Hepatocyte (in vitro differentiated cells): ENCODE measurements around the gene LEKR1. TPM values are rescaled to one million over a fixed set of nuclear protein-coding genes. Genes with fewer than 3 reads are reported as not detected.

Experiments used
- DNase-seq: peaks from one replicate; pipeline ENCODE4 v3.0.0-alpha.2; 2016; ENCODE audit warnings: low spot score
- H2AFZ ChIP-seq: fragments of 200-600 bp; sonication (generic); 2 replicates; pipeline ENCODE4 v1.6.0; 2016; ENCODE audit warnings: antibody characterized with exemption, mild to moderate bottlenecking
- H3K27ac ChIP-seq: fragments of 200-600 bp; sonication (generic); 2 replicates; pipeline ENCODE4 v1.5.1; 2016; ENCODE audit warnings: mild to moderate bottlenecking
- H3K27me3 ChIP-seq: fragments of 200-600 bp; sonication (generic); 2 replicates; pipeline ENCODE4 v1.6.1; 2016
- H3K36me3 ChIP-seq: fragments of 200-600 bp; sonication (generic); replicated peaks from 2 replicates; pipeline ENCODE4 v1.5.1; 2016; ENCODE audit warnings: low read depth; ENCODE audit not compliant: insufficient read depth
- H3K4me1 ChIP-seq: fragments of 200-600 bp; sonication (generic); 2 replicates; pipeline ENCODE4 v1.5.1; 2016; ENCODE audit warnings: mild to moderate bottlenecking, moderate library complexity; ENCODE audit not compliant: insufficient read depth
- H3K4me2 ChIP-seq: fragments of 200-600 bp; sonication (generic); 2 replicates; pipeline ENCODE4 v1.6.0; 2016
- H3K4me3 ChIP-seq: fragments of 200-600 bp; sonication (generic); 2 replicates; pipeline ENCODE4 v1.5.1; 2016; ENCODE audit warnings: mild to moderate bottlenecking
- H3K79me2 ChIP-seq: fragments of 200-600 bp; sonication (generic); 2 replicates; pipeline ENCODE4 v1.6.0; 2017; ENCODE audit warnings: mild to moderate bottlenecking
- H3K9me2 ChIP-seq: fragments of 200-600 bp; sonication (generic); replicated peaks from 2 replicates; pipeline ENCODE4 v1.6.0; 2017; ENCODE audit warnings: mild to moderate bottlenecking; ENCODE audit not compliant: insufficient read depth
- H3K9me3 ChIP-seq: fragments of 200-600 bp; sonication (generic); 2 replicates; pipeline ENCODE4 v1.5.1; 2016; ENCODE audit warnings: low read depth, mild to moderate bottlenecking
- H4K20me1 ChIP-seq: fragments of 200-600 bp; sonication (generic); 2 replicates; pipeline ENCODE4 v1.6.0; 2016; ENCODE audit warnings: mild to moderate bottlenecking; ENCODE audit not compliant: insufficient read depth, poor library complexity, severe bottlenecking
- EZH2 ChIP-seq: fragments of 200-600 bp; sonication (generic); IDR thresholded peaks from 2 replicates; pipeline ENCODE4 v1.6.1; 2016; ENCODE audit warnings: antibody characterized with exemption, mild to moderate bottlenecking, borderline replicate concordance
- EZH2phosphoT487 ChIP-seq: fragments of 200-600 bp; sonication (generic); IDR thresholded peaks from one replicate; pipeline ENCODE4 v1.6.1; 2018; ENCODE audit warnings: antibody characterized with exemption, mild to moderate bottlenecking, low read depth, moderate library complexity; ENCODE audit not compliant: unreplicated experiment, severe bottlenecking
- WGBS: methylation state at CpG from one replicate; pipeline ENCODE4 v1.1.6; 2016; ENCODE audit warnings: low lambda C conversion rate; ENCODE audit errors: missing lambda C conversion rate; 5-methylcytosine and 5-hydroxymethylcytosine counted together
- polyA plus RNA-seq: library from polyadenylated mRNA; unstranded; fragments of >200 nt; fragmentation: Nextera tagmentation; extraction: Ambion mirVana; gene quantifications from 2 replicates; pipeline ENCODE4 v1.2.1, GENCODE V29; 2016
- total RNA-seq: library from RNA; depleted of rRNA; stranded (reverse); fragments of >200 nt; gene quantifications from 2 replicates; pipeline ENCODE4 v1.2.3, GENCODE V29; 2014
- TF ChIP-seq, protein P1 (sequence below): fragments of 200-600 bp; sonication (generic); IDR thresholded peaks from 2 replicates; pipeline ENCODE4 v1.5.1; 2016; ENCODE audit warnings: antibody characterized with exemption, mild to moderate bottlenecking; ENCODE audit not compliant: poor library complexity

Gene LEKR1
- total and polyA plus RNA-seq, 2 experiments from 2014 or later: 1.1 to 2.1 TPM

DNA sequence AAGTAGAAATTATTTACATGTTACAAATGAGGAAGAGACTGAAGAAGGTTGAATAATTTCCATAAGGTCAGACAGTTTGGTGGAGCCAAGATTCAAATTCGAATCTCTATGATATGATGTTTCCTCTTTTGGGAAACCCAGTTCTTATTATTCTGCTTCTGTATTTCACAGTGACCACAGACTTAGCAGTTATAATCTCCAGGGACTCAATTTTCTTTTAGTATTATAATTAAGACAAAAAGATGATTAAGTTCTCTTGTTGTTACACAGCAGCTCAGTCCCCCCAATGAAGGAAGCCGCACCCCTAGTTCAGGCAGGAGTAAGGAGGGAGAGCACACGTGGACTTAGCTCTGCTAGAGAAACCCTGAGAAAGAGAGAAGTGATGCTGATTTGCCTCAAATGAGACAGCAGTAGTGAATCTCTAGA, 203.2 kb downstream of the LEKR1 start:
- H3K27me3 ChIP-seq: no peaks in the 10 kb centered on the region
- H4K20me1 ChIP-seq: no peaks in the 10 kb centered on the region
- H3K4me1 ChIP-seq: no peaks in the 10 kb centered on the region
- no peak for TF ChIP-seq EZH2
- TF ChIP-seq, protein P1, sequence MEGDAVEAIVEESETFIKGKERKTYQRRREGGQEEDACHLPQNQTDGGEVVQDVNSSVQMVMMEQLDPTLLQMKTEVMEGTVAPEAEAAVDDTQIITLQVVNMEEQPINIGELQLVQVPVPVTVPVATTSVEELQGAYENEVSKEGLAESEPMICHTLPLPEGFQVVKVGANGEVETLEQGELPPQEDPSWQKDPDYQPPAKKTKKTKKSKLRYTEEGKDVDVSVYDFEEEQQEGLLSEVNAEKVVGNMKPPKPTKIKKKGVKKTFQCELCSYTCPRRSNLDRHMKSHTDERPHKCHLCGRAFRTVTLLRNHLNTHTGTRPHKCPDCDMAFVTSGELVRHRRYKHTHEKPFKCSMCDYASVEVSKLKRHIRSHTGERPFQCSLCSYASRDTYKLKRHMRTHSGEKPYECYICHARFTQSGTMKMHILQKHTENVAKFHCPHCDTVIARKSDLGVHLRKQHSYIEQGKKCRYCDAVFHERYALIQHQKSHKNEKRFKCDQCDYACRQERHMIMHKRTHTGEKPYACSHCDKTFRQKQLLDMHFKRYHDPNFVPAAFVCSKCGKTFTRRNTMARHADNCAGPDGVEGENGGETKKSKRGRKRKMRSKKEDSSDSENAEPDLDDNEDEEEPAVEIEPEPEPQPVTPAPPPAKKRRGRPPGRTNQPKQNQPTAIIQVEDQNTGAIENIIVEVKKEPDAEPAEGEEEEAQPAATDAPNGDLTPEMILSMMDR: no peak
- TF ChIP-seq EZH2phosphoT487: no peak
- H3K9me2 ChIP-seq: no peaks in the 10 kb centered on the region
- H3K36me3 ChIP-seq: no peaks in the 10 kb centered on the region
- no peak overlapping the region for H2AFZ ChIP-seq
- no peak overlapping the region for H3K27ac ChIP-seq
- H3K4me2 ChIP-seq: no peak overlapping the region
- no peak for DNase-seq
- H3K79me2 ChIP-seq: no peaks in the 10 kb centered on the region
- H3K4me3 ChIP-seq: no peak overlapping the region
- WGBS: 89% methylated on average over 3 of the region's 3 CpGs
- H3K9me3 ChIP-seq: no peaks in the 10 kb centered on the region

DNA sequence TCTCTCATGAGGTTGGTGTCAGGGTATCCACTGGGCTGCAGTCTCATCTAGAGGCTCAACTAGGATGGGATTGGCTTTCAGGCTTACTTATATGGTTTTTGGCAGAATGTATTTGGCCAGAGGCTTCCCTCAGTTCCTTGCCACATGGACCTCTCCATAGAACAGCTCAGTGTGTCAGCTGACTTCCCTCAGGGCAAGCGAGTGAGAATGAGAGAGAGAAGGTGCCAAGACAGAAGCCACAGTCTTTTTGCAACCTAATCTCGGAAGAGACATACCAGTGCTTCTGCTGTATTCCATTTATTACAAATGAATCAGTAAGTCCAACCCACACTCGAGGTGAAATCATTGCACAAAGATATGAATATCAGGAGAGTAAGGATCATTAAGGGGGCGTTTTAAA, 204.6 kb downstream of the LEKR1 start:
- TF ChIP-seq, protein P1: no peak
- TF ChIP-seq EZH2 (no peak), EZH2phosphoT487 (no peak)
- H2AFZ ChIP-seq: no peak overlapping the region
- H3K4me3 ChIP-seq: no peak overlapping the region
- WGBS: 89% methylated on average over 4 of the region's 4 CpGs
- H3K4me2 ChIP-seq: no peak overlapping the region
- H3K9me2 ChIP-seq: no peaks in the 10 kb centered on the region
- H3K36me3 ChIP-seq: no peaks in the 10 kb centered on the region
- no peak for DNase-seq
- no peaks in the 10 kb centered on the region for H4K20me1 ChIP-seq
- H3K9me3 ChIP-seq: no peaks in the 10 kb centered on the region
- no peaks in the 10 kb centered on the region for H3K4me1 ChIP-seq
- no peaks in the 10 kb centered on the region for H3K27me3 ChIP-seq
- H3K27ac ChIP-seq: no peak overlapping the region
- H3K79me2 ChIP-seq: no peaks in the 10 kb centered on the region

DNA sequence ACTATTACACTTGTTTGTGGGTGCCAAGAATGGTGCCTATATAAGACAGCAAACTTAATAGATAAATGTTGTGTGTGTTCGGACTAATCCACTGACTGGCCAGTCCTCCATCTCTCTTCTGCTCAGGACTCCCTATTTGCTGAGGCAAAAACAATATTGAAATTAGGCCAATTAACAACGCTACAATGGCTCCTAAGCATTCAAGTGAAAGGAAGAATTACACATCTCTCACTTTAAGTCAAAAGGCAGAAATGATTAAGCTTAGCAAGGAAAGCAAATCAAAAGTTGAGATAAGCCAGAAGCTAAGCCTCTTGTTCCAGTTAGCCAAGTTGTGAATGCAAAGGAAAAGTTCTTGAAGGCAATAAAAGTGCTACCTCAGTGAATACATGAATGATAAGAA, 206.8 kb downstream of the LEKR1 start:
- Histone ChIP-seq H4K20me1 (no peaks in the 10 kb centered on the region), H3K27me3 (no peaks in the 10 kb centered on the region), H3K27ac (no peak overlapping the region), H3K9me2 (no peaks in the 10 kb centered on the region), H2AFZ (no peak overlapping the region), H3K4me1 (no peaks in the 10 kb centered on the region), H3K36me3 (no peaks in the 10 kb centered on the region), H3K79me2 (no peaks in the 10 kb centered on the region), H3K4me3 (no peak overlapping the region), H3K9me3 (no peaks in the 10 kb centered on the region), H3K4me2 (no peak overlapping the region)
- no peak for DNase-seq
- 76% methylated on average over 2 of the region's 2 CpGs for WGBS
- TF ChIP-seq EZH2 (no peak), EZH2phosphoT487 (no peak)
- TF ChIP-seq, protein P1: no peak

DNA sequence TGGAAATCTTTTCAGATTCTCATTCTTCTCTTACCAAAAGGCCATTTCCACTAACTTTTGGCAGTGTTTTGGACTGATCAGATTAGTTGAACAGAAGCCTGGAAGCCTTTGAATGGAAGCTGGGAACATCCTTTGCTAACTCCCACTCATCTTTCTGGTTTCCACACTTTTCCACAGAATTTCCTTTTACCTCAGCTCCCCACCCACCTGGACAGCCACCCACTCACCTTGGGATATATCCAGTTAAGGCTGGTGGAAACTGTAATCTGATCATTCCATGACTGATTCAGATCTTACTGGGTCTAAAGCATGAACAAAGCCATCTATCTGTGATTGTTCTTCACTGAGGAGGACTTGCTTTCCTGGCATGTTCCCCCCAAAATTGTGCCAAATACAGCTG, 214.3 kb downstream of the LEKR1 start:
- H2AFZ ChIP-seq: no peak overlapping the region
- TF ChIP-seq EZH2phosphoT487 (no peak), EZH2 (no peak)
- TF ChIP-seq, protein P1: no peak
- H4K20me1 ChIP-seq: no peaks in the 10 kb centered on the region

More for the DNA sequence above, 214.3 kb downstream of the LEKR1 start:
- Histone ChIP-seq H3K27me3 (no peaks in the 10 kb centered on the region), H3K9me2 (no peaks in the 10 kb centered on the region), H3K79me2 (no peaks in the 10 kb centered on the region), H3K36me3 (no peaks in the 10 kb centered on the region), H3K4me2 (no peak overlapping the region), H3K4me1 (no peaks in the 10 kb centered on the region), H3K4me3 (no peak overlapping the region), H3K27ac (no peak overlapping the region), H3K9me3 (no peaks in the 10 kb centered on the region)
- DNase-seq: no peak
